PC-9 (cell line): ENCODE data around the gene AMBRA1.

Source experiments
- EZH2 ChIP-seq: fragments of 200-600 bp; sonication (generic); IDR thresholded peaks from 2 replicates; pipeline ENCODE4 v1.8.0; 2017; ENCODE audit warnings: antibody characterized with exemption, low read depth
- TF ChIP-seq, protein P1 (sequence below): fragments of 200-600 bp; sonication (generic); conservative IDR thresholded peaks from 2 replicates; pipeline ENCODE4 v1.6.1; 2017; ENCODE audit warnings: mixed run types, antibody characterized with exemption, mild to moderate bottlenecking, moderate library complexity

DNA sequence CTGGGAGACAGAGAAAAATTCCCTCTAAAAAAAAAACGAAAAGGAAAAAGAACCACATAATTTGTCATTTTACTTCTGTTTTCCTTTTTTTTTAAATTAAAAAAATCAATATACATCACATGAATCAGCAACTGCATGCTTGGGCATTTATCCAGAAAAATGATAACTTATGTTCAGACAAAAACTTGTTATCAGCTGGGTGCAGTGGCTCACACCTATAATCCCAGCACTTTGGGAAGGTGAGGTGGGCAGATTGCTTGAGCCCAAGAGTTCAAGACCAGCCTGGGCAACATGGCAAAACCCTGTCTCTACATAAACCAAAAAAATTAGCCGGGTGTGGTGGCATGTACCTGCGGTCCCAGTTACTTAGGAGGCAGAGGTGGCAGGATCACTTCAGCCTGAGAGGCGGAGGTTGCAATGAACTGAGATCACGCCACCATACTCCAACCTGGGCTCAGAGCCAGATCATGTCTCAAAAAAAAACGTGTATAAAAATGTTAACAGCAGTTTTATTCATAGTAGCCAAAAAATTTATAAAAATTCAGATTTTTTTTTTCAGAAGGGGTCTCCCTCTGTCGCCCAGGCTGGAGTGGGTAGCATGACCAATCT lies 28.5 kb downstream of the AMBRA1 start:
- TF ChIP-seq, protein P1, sequence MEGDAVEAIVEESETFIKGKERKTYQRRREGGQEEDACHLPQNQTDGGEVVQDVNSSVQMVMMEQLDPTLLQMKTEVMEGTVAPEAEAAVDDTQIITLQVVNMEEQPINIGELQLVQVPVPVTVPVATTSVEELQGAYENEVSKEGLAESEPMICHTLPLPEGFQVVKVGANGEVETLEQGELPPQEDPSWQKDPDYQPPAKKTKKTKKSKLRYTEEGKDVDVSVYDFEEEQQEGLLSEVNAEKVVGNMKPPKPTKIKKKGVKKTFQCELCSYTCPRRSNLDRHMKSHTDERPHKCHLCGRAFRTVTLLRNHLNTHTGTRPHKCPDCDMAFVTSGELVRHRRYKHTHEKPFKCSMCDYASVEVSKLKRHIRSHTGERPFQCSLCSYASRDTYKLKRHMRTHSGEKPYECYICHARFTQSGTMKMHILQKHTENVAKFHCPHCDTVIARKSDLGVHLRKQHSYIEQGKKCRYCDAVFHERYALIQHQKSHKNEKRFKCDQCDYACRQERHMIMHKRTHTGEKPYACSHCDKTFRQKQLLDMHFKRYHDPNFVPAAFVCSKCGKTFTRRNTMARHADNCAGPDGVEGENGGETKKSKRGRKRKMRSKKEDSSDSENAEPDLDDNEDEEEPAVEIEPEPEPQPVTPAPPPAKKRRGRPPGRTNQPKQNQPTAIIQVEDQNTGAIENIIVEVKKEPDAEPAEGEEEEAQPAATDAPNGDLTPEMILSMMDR = no peak
- no peak for TF ChIP-seq EZH2
